H1 (cell line): Measurements from ENCODE around the gene ALPI. TPM values are rescaled to one million over a fixed set of nuclear protein-coding genes. Genes with fewer than 3 reads are reported as not detected.

ENCODE experiments used
- CTCF ChIA-PET: fragments of 300-600 bp; sonication (Branson Sonifier 250); formaldehyde crosslinking; loops from one replicate; lab custom pipeline; 2021; ENCODE audit not compliant: partially characterized antibody; lab: Charles Lee
- POLR2A ChIA-PET: fragments of 300-600 bp; sonication (Branson Sonifier 250); formaldehyde crosslinking; loops from one replicate; lab custom pipeline; 2021; ENCODE audit warnings: inconsistent platforms; ENCODE audit not compliant: partially characterized antibody; lab: Charles Lee
- DNase-seq, 2 experiments: peaks; one replicate each; pipeline versions ENCODE4 v3.0.0 to v3.0.0-alpha.2; 2010 to 2022; ENCODE audit warnings: low spot score in 2 of 2, low read depth in 1 of 2, mixed read lengths in 1 of 2
- FAIRE-seq: peaks from 2 replicates; lab custom pipeline; 2011; peaks lifted over from hg19 to GRCh38; lab: Jason Lieb, UNC
- H2AFZ ChIP-seq: 2 replicates; pipeline ENCODE4 v1.8.1; 2012; ENCODE audit warnings: low read length, inconsistent platforms
- H2AK5ac ChIP-seq: 2 replicates; pipeline ENCODE4 v1.6.1; 2013; ENCODE audit warnings: low read depth, low read length
- H2BK120ac ChIP-seq: replicated peaks from 2 replicates; pipeline ENCODE3; 2013; ENCODE audit warnings: low read depth, low read length, inconsistent platforms
- H2BK12ac ChIP-seq: 2 replicates; pipeline ENCODE4 v1.6.1; 2013; ENCODE audit warnings: low read depth, low read length
- H2BK15ac ChIP-seq: 2 replicates; pipeline ENCODE4 v1.6.1; 2013; ENCODE audit warnings: low read length
- H2BK20ac ChIP-seq: 2 replicates; pipeline ENCODE4 v1.6.1; 2013; ENCODE audit warnings: low read length
- H2BK5ac ChIP-seq: 2 replicates; pipeline ENCODE4 v1.6.1; 2013; ENCODE audit warnings: low read depth, low read length
- H3K14ac ChIP-seq: 2 replicates; pipeline ENCODE4 v1.6.1; 2013; ENCODE audit warnings: inconsistent platforms; ENCODE audit not compliant: insufficient read length
- H3K18ac ChIP-seq: 2 replicates; pipeline ENCODE4 v1.6.1; 2013; ENCODE audit warnings: low read length; ENCODE audit errors: extremely low read depth
- H3K23ac ChIP-seq: 2 replicates; pipeline ENCODE4 v1.6.1; 2013; ENCODE audit warnings: inconsistent platforms; ENCODE audit not compliant: insufficient read length
- H3K23me2 ChIP-seq: 2 replicates; pipeline ENCODE4 v1.6.1; 2013; ENCODE audit warnings: low read depth, low read length
- H3K27ac ChIP-seq: 2 replicates; pipeline ENCODE4 v1.6.1; 2011; ENCODE audit warnings: low read depth, low read length, inconsistent platforms
- H3K27me3 ChIP-seq, 4 experiments: replicated peaks in 1 of 4; 1 replicate in 1 of 4; 2 replicates in 3 of 4; pipeline versions ENCODE4 v1.6.1 to v1.8.1; 2011 to 2013; ENCODE audit warnings: low read length in 3 of 4, mild to moderate bottlenecking in 3 of 4, inconsistent platforms in 2 of 4, mixed read lengths in 2 of 4, moderate library complexity in 1 of 4; ENCODE audit not compliant: control insufficient read depth in 3 of 4, insufficient read depth in 3 of 4; ENCODE audit errors: extremely low read depth in 1 of 4
- H3K36me3 ChIP-seq, 4 experiments: 2 replicates each; pipeline versions ENCODE4 v1.6.1 to v1.8.1; 2011 to 2013; ENCODE audit warnings: mild to moderate bottlenecking in 4 of 4, low read length in 3 of 4, moderate library complexity in 2 of 4, control low read depth in 1 of 4, inconsistent platforms in 1 of 4; ENCODE audit not compliant: insufficient read depth in 4 of 4, control insufficient read depth in 2 of 4
- H3K4ac ChIP-seq: replicated peaks from 2 replicates; pipeline ENCODE3; 2013; ENCODE audit warnings: low read length, low read depth, mixed read lengths, inconsistent platforms; ENCODE audit not compliant: insufficient read length
- H3K4me1 ChIP-seq, 4 experiments: replicated peaks in 1 of 4; 1 replicate in 1 of 4; 2 replicates in 3 of 4; pipeline versions ENCODE4 v1.6.1 to v1.8.1; 2011 to 2013; ENCODE audit warnings: low read length in 3 of 4, inconsistent platforms in 2 of 4, mixed read lengths in 1 of 4; ENCODE audit not compliant: insufficient read depth in 4 of 4, control insufficient read depth in 3 of 4
- H3K4me2 ChIP-seq, 2 experiments: 2 replicates each; pipeline versions ENCODE4 v1.6.1 to v1.8.1; 2011 to 2013; ENCODE audit warnings: low read depth in 2 of 2, low read length in 2 of 2, control low read depth in 1 of 2, inconsistent platforms in 1 of 2, mild to moderate bottlenecking in 1 of 2; ENCODE audit not compliant: insufficient read depth in 1 of 2
- H3K4me3 ChIP-seq, 4 experiments: fragments of 200-600, 300-600 bp in 1 of 4; sonication (generic), shearing (Covaris generic), sonication (Bioruptor Twin) in 1 of 4; 2 replicates each; pipeline versions ENCODE4 v1.5.1 to v1.8.1; 2011 to 2016; ENCODE audit warnings: low read length in 4 of 4, low read depth in 3 of 4, control low read depth in 2 of 4, inconsistent platforms in 2 of 4, mild to moderate bottlenecking in 2 of 4, mixed read lengths in 1 of 4, moderate library complexity in 1 of 4; ENCODE audit not compliant: insufficient read depth in 2 of 4; ENCODE audit errors: extremely low read depth in 1 of 4
- H3K56ac ChIP-seq: replicated peaks from 2 replicates; pipeline ENCODE3; 2013; ENCODE audit warnings: low read depth, mild to moderate bottlenecking, mixed read lengths, low read length, inconsistent platforms; ENCODE audit not compliant: insufficient read length
- H3K79me1 ChIP-seq: 2 replicates; pipeline ENCODE4 v1.6.1; 2013; ENCODE audit warnings: low read depth, low read length, control low read depth
- H3K79me2 ChIP-seq, 2 experiments: 2 replicates each; pipeline versions ENCODE4 v1.6.1 to v1.8.1; 2012 to 2013; ENCODE audit warnings: low read length in 2 of 2, mild to moderate bottlenecking in 2 of 2, inconsistent platforms in 1 of 2; ENCODE audit not compliant: insufficient read depth in 2 of 2, control insufficient read depth in 1 of 2
- H3K9ac ChIP-seq, 4 experiments: replicated peaks in 1 of 4; 1 replicate in 1 of 4; 2 replicates in 3 of 4; pipeline versions ENCODE4 v1.6.1 to v1.8.1; 2011 to 2013; ENCODE audit warnings: low read depth in 3 of 4, low read length in 3 of 4, control low read depth in 2 of 4, mild to moderate bottlenecking in 2 of 4, moderate library complexity in 2 of 4, inconsistent platforms in 1 of 4; ENCODE audit errors: extremely low read depth in 1 of 4
- H3K9me3 ChIP-seq, 2 experiments: 2 replicates each; pipeline versions ENCODE4 v1.6.1 to v1.8.1; 2012 to 2013; ENCODE audit warnings: mild to moderate bottlenecking in 2 of 2, moderate library complexity in 2 of 2, control low read depth in 1 of 2, inconsistent platforms in 1 of 2, low read depth in 1 of 2, low read length in 1 of 2, mixed read lengths in 1 of 2; ENCODE audit not compliant: insufficient read depth in 2 of 2
- H4K20me1 ChIP-seq, 2 experiments: replicated peaks in 1 of 2; 2 replicates each; pipeline versions ENCODE3 to v1.8.1; 2011 to 2013; ENCODE audit warnings: inconsistent platforms in 2 of 2, low read length in 2 of 2, mild to moderate bottlenecking in 1 of 2; ENCODE audit not compliant: insufficient read depth in 2 of 2, control insufficient read depth in 1 of 2
- H4K5ac ChIP-seq: 2 replicates; pipeline ENCODE4 v1.6.1; 2013; ENCODE audit warnings: low read length, low read depth, mixed read lengths, inconsistent platforms; ENCODE audit not compliant: insufficient read length
- H4K8ac ChIP-seq: 2 replicates; pipeline ENCODE4 v1.8.0; 2013; ENCODE audit warnings: mild to moderate bottlenecking, moderate library complexity, low read length, inconsistent platforms; ENCODE audit not compliant: insufficient read depth; ENCODE audit errors: extremely low read depth
- H4K91ac ChIP-seq: replicated peaks from 2 replicates; pipeline ENCODE3; 2013; ENCODE audit warnings: low read length, mixed read lengths, inconsistent platforms; ENCODE audit not compliant: insufficient read length
- CHD1 ChIP-seq: IDR thresholded peaks from 2 replicates; pipeline ENCODE4 v1.6.1; 2012; ENCODE audit warnings: low read depth, low read length, improper control_type of control experiment
- CHD2 ChIP-seq: IDR thresholded peaks from 2 replicates; pipeline ENCODE4 v1.6.1; 2012; ENCODE audit warnings: low read length, improper control_type of control experiment
- FOSL1 ChIP-seq: IDR thresholded peaks from 2 replicates; pipeline ENCODE4 v1.6.1; 2011; ENCODE audit warnings: mild to moderate bottlenecking, low read depth, low read length, moderate library complexity; ENCODE audit not compliant: insufficient read depth
- JUN ChIP-seq: IDR thresholded peaks from 2 replicates; pipeline ENCODE4 v1.6.1; 2011; ENCODE audit warnings: low read depth, mild to moderate bottlenecking, improper control_type of control experiment, low read length
- KDM5A ChIP-seq: fragments of 200-600 bp; IDR thresholded peaks from 2 replicates; pipeline ENCODE4 v1.7.1; 2012; ENCODE audit warnings: mild to moderate bottlenecking, low read length, inconsistent platforms, mixed read lengths
- POLR2AphosphoS5 ChIP-seq: IDR thresholded peaks from 2 replicates; pipeline ENCODE4 v1.6.1; 2011; ENCODE audit warnings: low read depth, low read length
- RAD21 ChIP-seq, 2 experiments: IDR thresholded peaks in 1 of 2; conservative IDR thresholded peaks in 1 of 2; 2 replicates each; pipeline ENCODE4 v1.6.1; 2011; ENCODE audit warnings: low read depth in 2 of 2, low read length in 2 of 2, improper control_type of control experiment in 1 of 2, inconsistent platforms in 1 of 2, mild to moderate bottlenecking in 1 of 2, moderate library complexity in 1 of 2
- RXRA ChIP-seq: IDR thresholded peaks from 2 replicates; pipeline ENCODE4 v1.6.1; 2011; ENCODE audit warnings: low read depth, mild to moderate bottlenecking, low read length, moderate library complexity; ENCODE audit not compliant: insufficient read depth
- TCF12 ChIP-seq: IDR thresholded peaks from 2 replicates; pipeline ENCODE4 v1.6.1; 2011; ENCODE audit warnings: low read depth, mild to moderate bottlenecking, low read length
- WGBS, 2 experiments: shearing (Covaris generic) in 1 of 2; methylation state at CpG; one replicate each; pipeline versions ENCODE4 v1.1.6 to v1.1.7; 2013 to 2015; ENCODE audit warnings: low lambda C conversion rate in 2 of 2, mixed read lengths in 2 of 2, inconsistent platforms in 1 of 2, low coverage in 1 of 2, missing lambda C conversion rate in 1 of 2; ENCODE audit not compliant: insufficient replicate concordance in 2 of 2, insufficient coverage in 1 of 2, insufficient read length in 1 of 2; ENCODE audit errors: extremely low coverage in 1 of 2, missing lambda C conversion rate in 1 of 2; 5-methylcytosine and 5-hydroxymethylcytosine counted together
- polyA plus RNA-seq, 7 experiments: library from polyadenylated mRNA; depleted of rRNA in 3 of 7; stranded (reverse) in 5 of 7; unstranded in 2 of 7; fragments of >200 nt in 5 of 7; fragments of 200-250 nt in 2 of 7; gene quantifications; 1 replicate in 5 of 7; 2 replicates in 1 of 7; 4 replicates in 1 of 7; pipeline versions ENCODE4 v1.2.1 to v1.2.3, GENCODE V29; 2011 to 2013; ENCODE audit warnings: missing spikeins in 2 of 7, mixed read lengths in 2 of 7
- total RNA-seq: library from RNA; stranded (reverse); fragmentation: NEBNext Ultra II Directional; extraction: Animal tissue kit (Norgen Biotek cat#: 25700); gene quantifications from 2 replicates; pipeline ENCODE4 v1.2.1, GENCODE V29; 2021
- TF ChIP-seq, protein P1 (sequence below): IDR thresholded peaks from 2 replicates; pipeline ENCODE4 v1.6.1; 2011; ENCODE audit warnings: low read depth, mild to moderate bottlenecking, low read length; ENCODE audit not compliant: insufficient read depth
- TF ChIP-seq, protein P2 (sequence below): IDR thresholded peaks from 2 replicates; pipeline ENCODE4 v1.6.1; 2011; ENCODE audit warnings: low read length, improper control_type of control experiment

ALPI gene
- total and polyA plus RNA-seq, 2 of the 8 experiments (the other 6 are each of a cell fraction or from before 2014, with no cell fraction given): not detected

DNA sequence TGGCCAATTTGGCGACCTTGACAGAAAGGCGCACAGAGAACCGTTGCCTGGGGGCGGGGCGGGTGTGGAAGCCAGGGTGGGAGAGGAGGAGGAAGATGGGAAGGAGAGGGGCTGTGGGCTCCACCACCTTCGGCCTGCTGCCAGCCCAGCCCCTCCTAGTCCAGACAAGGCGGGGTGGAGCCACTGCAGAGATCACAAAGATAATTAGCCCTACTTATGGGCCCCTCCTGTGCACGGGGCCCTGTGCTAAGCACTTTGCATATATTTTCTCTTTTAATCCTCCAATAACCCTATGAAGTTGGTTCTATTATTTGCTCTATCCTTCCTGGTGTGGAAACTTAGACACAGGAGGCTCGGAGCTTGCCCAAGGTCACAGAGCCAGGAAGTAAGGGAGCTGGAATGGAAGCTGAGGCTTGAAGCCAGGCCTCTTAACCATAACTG, 45.4 kb downstream of the ALPI start:
- H3K79me1 ChIP-seq: no peaks in the 10 kb centered on the region
- H4K8ac ChIP-seq: no peak overlapping the region
- no peak overlapping the region for H3K27ac ChIP-seq
- H2BK120ac ChIP-seq: no peak overlapping the region
- no peak overlapping the region for H2BK5ac ChIP-seq
- POLR2A ChIA-PET: interaction anchor here (0.9 to 1.6 kb wide), 3 partner anchors 11 to 30 kb away, joined by 3 to 5 read pairs (median 4); partner anchors contain the start of gene PRSS56
- no peak overlapping the region for H2BK20ac ChIP-seq
- no peak for FAIRE-seq
- no peak overlapping the region for H4K91ac ChIP-seq
- no peaks in the 10 kb centered on the region for H3K36me3 ChIP-seq
- no peak overlapping the region for H4K5ac ChIP-seq
- H3K27me3 ChIP-seq: peaks cover 15 to 40% (median 38%) of the 10 kb centered on the region in 4 experiments
- H2BK12ac ChIP-seq: no peak overlapping the region
- H3K4me1 ChIP-seq: peaks cover 0 to 35% (median 16%) of the 10 kb centered on the region in 4 experiments; a peak in 6 of 7 replicates
- peaks cover 12% of the 10 kb centered on the region for H3K23me2 ChIP-seq
- no peak overlapping the region for H2BK15ac ChIP-seq
- no peak overlapping the region for H3K14ac ChIP-seq
- peaks cover 0 to 2% of the 10 kb centered on the region in 2 experiments for H4K20me1 ChIP-seq
- no peak overlapping the region for H2AFZ ChIP-seq
- no peaks in the 10 kb centered on the region for H3K79me2 ChIP-seq
- no peak overlapping the region for H3K18ac ChIP-seq
- H3K23ac ChIP-seq: no peak overlapping the region
- H3K9me3 ChIP-seq: no peaks in the 10 kb centered on the region
- 80% methylated on average over 7 of the region's 9 CpGs; no CpG with 5 or more reads in 1 of the 2 experiments for WGBS, 2 experiments
- H3K4me3 ChIP-seq: no peak overlapping the region
- no peak overlapping the region for H3K9ac ChIP-seq
- no peak overlapping the region for H3K4ac ChIP-seq
- H3K4me2 ChIP-seq: peak overlapping the region in 1 of 2 experiments; percentile 100; a peak in 2 of 4 replicates
- H2AK5ac ChIP-seq: 0 out of 2 replicates have a peak overlapping the region, but pooled peaks have one; percentile 39
- CTCF ChIA-PET: interaction anchor here (0.6 to 2.9 kb wide), 11 partner anchors 10 to 130 kb away, joined by 3 to 13 read pairs (median 4); no protein-coding TSS in a partner anchor
- no peak for DNase-seq
- no peak overlapping the region for H3K56ac ChIP-seq
- TF ChIP-seq KDM5A (no peak), RAD21 (IDR thresholded peaks at IDR 0.05 in 1 of 2, conservative IDR thresholded peaks at IDR 0.05 in 1 of 2; ENCODE audit: low read depth in 2 of 2, low read length in 2 of 2) (no peak), FOSL1 (no peak), POLR2AphosphoS5 (no peak), RXRA (no peak), TCF12 (no peak), CHD1 (no peak), JUN (no peak), CHD2 (no peak)
- TF ChIP-seq, protein P1, sequence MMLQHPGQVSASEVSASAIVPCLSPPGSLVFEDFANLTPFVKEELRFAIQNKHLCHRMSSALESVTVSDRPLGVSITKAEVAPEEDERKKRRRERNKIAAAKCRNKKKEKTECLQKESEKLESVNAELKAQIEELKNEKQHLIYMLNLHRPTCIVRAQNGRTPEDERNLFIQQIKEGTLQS: no peak
- TF ChIP-seq, protein P2, sequence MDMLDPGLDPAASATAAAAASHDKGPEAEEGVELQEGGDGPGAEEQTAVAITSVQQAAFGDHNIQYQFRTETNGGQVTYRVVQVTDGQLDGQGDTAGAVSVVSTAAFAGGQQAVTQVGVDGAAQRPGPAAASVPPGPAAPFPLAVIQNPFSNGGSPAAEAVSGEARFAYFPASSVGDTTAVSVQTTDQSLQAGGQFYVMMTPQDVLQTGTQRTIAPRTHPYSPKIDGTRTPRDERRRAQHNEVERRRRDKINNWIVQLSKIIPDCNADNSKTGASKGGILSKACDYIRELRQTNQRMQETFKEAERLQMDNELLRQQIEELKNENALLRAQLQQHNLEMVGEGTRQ: no peak
